Uterus (tissue), 2 donors: ENCODE data around the gene SPDEF.

ENCODE experiments used
- POLR2A ChIP-seq, 2 donors: fragments of 450-650 bp; IDR thresholded peaks; one replicate each; pipeline ENCODE4 v1.6.1; 2016; ENCODE audit warnings: antibody characterized with exemption in 2 of 2, mild to moderate bottlenecking in 1 of 2, moderate library complexity in 1 of 2
- TF ChIP-seq, protein P1 (sequence below), 4 experiments: fragments of 200-600 bp in 2 of 4; fragments of 450-650 bp in 2 of 4; sonication (generic) in 2 of 4; IDR thresholded peaks; one replicate each; pipeline ENCODE4 v1.5.1; 2016 to 2019; ENCODE audit warnings: antibody characterized with exemption in 4 of 4, mild to moderate bottlenecking in 2 of 4, moderate library complexity in 1 of 4

DNA sequence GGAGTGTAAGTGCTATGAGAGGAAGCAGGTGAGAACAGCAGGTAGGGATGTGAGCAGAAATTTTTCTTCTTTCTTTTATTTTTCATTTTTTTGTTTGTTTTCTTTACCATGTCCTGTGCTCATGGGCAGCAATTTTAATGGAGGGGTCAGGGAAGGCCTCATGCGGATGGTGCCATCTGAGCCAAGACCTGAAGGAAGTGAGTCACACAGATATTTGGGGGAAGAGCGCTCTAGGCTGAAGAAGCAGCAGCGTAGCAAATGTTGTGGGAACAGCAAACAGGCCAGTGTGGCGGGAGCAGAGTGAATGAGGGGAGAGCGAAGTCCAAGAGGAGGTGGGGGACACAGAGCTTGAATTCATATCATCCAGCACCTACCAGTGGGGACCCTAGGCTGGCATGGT lies 12.7 kb downstream of the SPDEF start:
- TF ChIP-seq, protein P1, sequence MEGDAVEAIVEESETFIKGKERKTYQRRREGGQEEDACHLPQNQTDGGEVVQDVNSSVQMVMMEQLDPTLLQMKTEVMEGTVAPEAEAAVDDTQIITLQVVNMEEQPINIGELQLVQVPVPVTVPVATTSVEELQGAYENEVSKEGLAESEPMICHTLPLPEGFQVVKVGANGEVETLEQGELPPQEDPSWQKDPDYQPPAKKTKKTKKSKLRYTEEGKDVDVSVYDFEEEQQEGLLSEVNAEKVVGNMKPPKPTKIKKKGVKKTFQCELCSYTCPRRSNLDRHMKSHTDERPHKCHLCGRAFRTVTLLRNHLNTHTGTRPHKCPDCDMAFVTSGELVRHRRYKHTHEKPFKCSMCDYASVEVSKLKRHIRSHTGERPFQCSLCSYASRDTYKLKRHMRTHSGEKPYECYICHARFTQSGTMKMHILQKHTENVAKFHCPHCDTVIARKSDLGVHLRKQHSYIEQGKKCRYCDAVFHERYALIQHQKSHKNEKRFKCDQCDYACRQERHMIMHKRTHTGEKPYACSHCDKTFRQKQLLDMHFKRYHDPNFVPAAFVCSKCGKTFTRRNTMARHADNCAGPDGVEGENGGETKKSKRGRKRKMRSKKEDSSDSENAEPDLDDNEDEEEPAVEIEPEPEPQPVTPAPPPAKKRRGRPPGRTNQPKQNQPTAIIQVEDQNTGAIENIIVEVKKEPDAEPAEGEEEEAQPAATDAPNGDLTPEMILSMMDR (IDR thresholded peaks at IDR 0.05), result no peak
- TF ChIP-seq POLR2A (IDR thresholded peaks at IDR 0.05), result no peak
